DMS79 (cell line): ENCODE data around the gene TRIM10.
A peak's percentile ranks its signal among the peaks of the same experiment; 100 is the strongest.
"Not testable (repeated sequence)": the region's sequence is repeated elsewhere in the genome, so short reads cannot be mapped to it uniquely, and the experiment has no call there.

ENCODE experiments used
- DNase-seq: peaks from one replicate; lab custom pipeline; 2025; lab: John Stamatoyannopoulos, UW

TRIM10 gene

GRCh38 chr6:30154061-30154460, 7.0 kb downstream of the TRIM10 start:
- DNase-seq = no peak

GRCh38 chr6:30152910-30153610, 8.0 kb downstream of the TRIM10 start:
- DNase-seq = no peak

GRCh38 chr6:30152016-30152673, 8.9 kb downstream of the TRIM10 start:
- peak; percentile 55 for DNase-seq

GRCh38 chr6:30151580-30151979, 9.4 kb downstream of the TRIM10 start:
- DNase-seq = no peak

GRCh38 chr6:30150671-30151395, 10.2 kb downstream of the TRIM10 start:
- DNase-seq = peak; percentile 57

GRCh38 chr6:30149858-30150550, 11.0 kb downstream of the TRIM10 start:
- DNase-seq = no peak

- DNase-seq = no peak
Measured at GRCh38 chr6:30149234-30149633, 11.8 kb downstream of the TRIM10 start.

- DNase-seq = no peak
Measured at GRCh38 chr6:30147096-30147495, 13.9 kb downstream of the TRIM10 start.

GRCh38 chr6:30145818-30146217, 15.2 kb downstream of the TRIM10 start:
- DNase-seq = no peak

- no peak for DNase-seq
Measured at GRCh38 chr6:30144811-30145210, 16.2 kb downstream of the TRIM10 start.

- DNase-seq = no peak
Measured at GRCh38 chr6:30143780-30144179, 17.2 kb downstream of the TRIM10 start.

GRCh38 chr6:30142665-30143064, 18.3 kb downstream of the TRIM10 start:
- no peak for DNase-seq

- DNase-seq = not testable (repeated sequence)
Measured at GRCh38 chr6:30140240-30140639, 20.8 kb downstream of the TRIM10 start.

GRCh38 chr6:30136570-30137286, 24.3 kb downstream of the TRIM10 start:
- no peak for DNase-seq

GRCh38 chr6:30135757-30136156, 25.3 kb downstream of the TRIM10 start, which contains the start of gene TRIM40:
TSS of gene TRIM40 (plus strand) at chr6:30136140. CDS start at chr6:30137037, 897 bp downstream.
- DNase-seq = no peak

GRCh38 chr6:30135147-30135546, 25.9 kb downstream of the TRIM10 start:
- DNase-seq = no peak

GRCh38 chr6:30131947-30132497, 29.0 kb downstream of the TRIM10 start:
- no peak for DNase-seq

- peak; percentile 75 for DNase-seq
Measured at GRCh38 chr6:30130887-30131862, 29.8 kb downstream of the TRIM10 start.

GRCh38 chr6:30130179-30130679, 30.8 kb downstream of the TRIM10 start:
- DNase-seq = no peak
